HepG2 (cell line): ENCODE measurements around the gene NFIL3. TPM values are rescaled to one million over a fixed set of nuclear protein-coding genes. Genes with fewer than 3 reads are reported as not detected.

Experiments
- ARNT2 ChIP-seq: sonication (generic); formaldehyde crosslinking; IDR thresholded peaks from 2 replicates; pipeline ENCODE4 v1.8.0; 2022; ENCODE audit warnings: mild to moderate bottlenecking, low read depth, missing genetic modification reagents, moderate library complexity
- EP300 ChIP-seq, 3 experiments: sonication (generic) in 1 of 3; formaldehyde crosslinking in 1 of 3; IDR thresholded peaks; 2 replicates each; pipeline versions ENCODE4 v1.5.1 to v1.6.1; 2011 to 2020; ENCODE audit warnings: low read depth in 2 of 3, low read length in 2 of 3, borderline replicate concordance in 1 of 3, improper control_type of control experiment in 1 of 3, mild to moderate bottlenecking in 1 of 3, missing genetic modification reagents in 1 of 3, moderate library complexity in 1 of 3
- IRF2 ChIP-seq: IDR thresholded peaks from 2 replicates; pipeline ENCODE4 v1.6.1; 2018; ENCODE audit warnings: missing genetic modification reagents, missing compliant biosample characterization
- KDM2A ChIP-seq: sonication (generic); formaldehyde crosslinking; IDR thresholded peaks from 2 replicates; pipeline ENCODE4 v1.4.0; 2020; ENCODE audit warnings: low read depth, missing genetic modification reagents, borderline replicate concordance
- KLF13 ChIP-seq: sonication (generic); formaldehyde crosslinking; IDR thresholded peaks from 2 replicates; pipeline ENCODE4 v1.4.0; 2020; ENCODE audit warnings: mild to moderate bottlenecking, missing genetic modification reagents
- MED8 ChIP-seq: sonication (generic); formaldehyde crosslinking; IDR thresholded peaks from 2 replicates; pipeline ENCODE4 v1.8.1; 2023; ENCODE audit warnings: mild to moderate bottlenecking, missing genetic modification reagents; ENCODE audit not compliant: insufficient replicate concordance
- RELA ChIP-seq: sonication (generic); formaldehyde crosslinking; IDR thresholded peaks from 2 replicates; pipeline ENCODE4 v1.4.0; 2020; ENCODE audit warnings: missing genetic modification reagents
- SCMH1 ChIP-seq: sonication (generic); formaldehyde crosslinking; IDR thresholded peaks from 2 replicates; pipeline ENCODE4 v1.9.0; 2021; ENCODE audit warnings: missing genetic modification reagents, mild to moderate bottlenecking, borderline replicate concordance
- ZIK1 ChIP-seq: sonication (generic); formaldehyde crosslinking; IDR thresholded peaks from 2 replicates; pipeline ENCODE4 v1.5.0; 2020; ENCODE audit warnings: mild to moderate bottlenecking, low read depth, missing genetic modification reagents, borderline replicate concordance
- ZNF468 ChIP-seq: sonication (generic); formaldehyde crosslinking; IDR thresholded peaks from 2 replicates; pipeline ENCODE4 v1.8.0; 2022; ENCODE audit warnings: mild to moderate bottlenecking, moderate library complexity, missing genetic modification reagents
- polyA plus RNA-seq, 8 experiments: library from polyadenylated mRNA; depleted of rRNA in 3 of 8; stranded (reverse) in 7 of 8; unstranded in 1 of 8; fragments of >200 nt; fragmentation: Illumina TruSeq in 4 of 8; extraction: Trizol in 4 of 8; gene quantifications; 2 replicates each; pipeline versions ENCODE4 v1.2.1 to v1.2.3, GENCODE V29; 2011 to 2016; ENCODE audit warnings: low read depth in 4 of 8, missing spikeins in 1 of 8, mixed read lengths in 1 of 8; ENCODE audit not compliant: insufficient read depth in 1 of 8
- total RNA-seq, 5 experiments: library from RNA; depleted of rRNA; stranded (reverse); fragments of >200 nt; fragmentation: Illumina TruSeq; extraction: Trizol; gene quantifications; 2 replicates each; pipeline ENCODE4 v1.2.3, GENCODE V29; 2016; ENCODE audit warnings: low read depth in 1 of 5
- TF ChIP-seq, protein P1 (sequence below): sonication (generic); formaldehyde crosslinking; IDR thresholded peaks from 2 replicates; pipeline ENCODE4 v1.5.1; 2020; ENCODE audit warnings: mild to moderate bottlenecking, missing genetic modification reagents, moderate library complexity
- TF ChIP-seq, protein P2 (sequence below): IDR thresholded peaks from 2 replicates; pipeline ENCODE4 v1.6.1; 2016; ENCODE audit warnings: missing biosample characterization, missing genetic modification reagents, low read depth
- TF ChIP-seq, protein P3 (sequence below): sonication (generic); formaldehyde crosslinking; IDR thresholded peaks from one replicate; pipeline ENCODE4 v1.5.1; 2020; ENCODE audit warnings: mild to moderate bottlenecking, missing genetic modification reagents; ENCODE audit errors: not compliant biosample characterization

Gene NFIL3
- total and polyA plus RNA-seq, 2 of the 13 experiments (the other 11 are each of a cell fraction or from before 2014, with no cell fraction given): 46.6 to 54.2 TPM

DNA sequence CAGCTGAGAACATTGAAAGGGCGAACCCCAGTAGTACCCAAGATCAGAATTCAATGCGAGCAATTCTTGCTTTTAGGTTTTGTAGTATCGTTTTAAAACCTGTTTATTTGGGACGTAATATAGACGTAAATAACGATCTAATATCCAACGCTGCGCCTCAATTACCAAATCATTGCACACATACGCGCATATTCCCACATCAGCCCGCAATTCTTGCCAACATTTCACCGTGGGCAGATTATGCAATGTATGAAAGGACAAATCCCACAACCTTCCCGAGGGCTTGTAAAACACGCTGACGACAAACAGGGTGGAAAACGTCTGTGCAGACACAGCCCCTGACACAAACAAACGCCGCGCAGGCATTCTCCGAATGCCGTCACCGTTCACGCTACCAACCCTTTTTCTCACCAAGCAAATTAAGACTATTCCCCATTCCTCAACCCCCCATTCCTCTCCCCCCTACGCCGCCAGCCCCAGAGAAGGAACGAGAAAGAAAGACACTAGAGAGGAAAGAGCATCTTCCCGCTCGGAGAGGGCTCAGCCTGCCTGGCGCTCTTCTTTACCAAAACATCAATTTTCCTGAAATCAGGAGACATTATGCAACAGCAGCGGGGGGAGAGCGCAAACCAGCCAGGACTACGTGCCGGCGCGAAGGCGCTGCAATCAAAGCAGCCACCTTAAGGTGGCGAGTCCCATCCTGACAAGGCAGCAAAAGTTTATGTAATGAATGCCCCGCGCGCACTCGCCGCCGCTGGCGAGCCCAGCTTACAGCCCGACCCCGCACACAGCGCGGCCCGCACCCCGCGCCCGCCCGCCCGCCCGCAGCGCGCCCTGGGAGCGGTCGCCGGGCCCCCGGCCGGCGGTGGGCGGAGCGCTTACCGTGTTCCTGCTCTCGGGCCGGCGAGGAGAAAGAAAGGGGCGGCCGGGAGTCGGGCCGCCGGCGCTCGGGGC, 597 bp downstream of the NFIL3 start (continued):
- TF ChIP-seq, protein P1, sequence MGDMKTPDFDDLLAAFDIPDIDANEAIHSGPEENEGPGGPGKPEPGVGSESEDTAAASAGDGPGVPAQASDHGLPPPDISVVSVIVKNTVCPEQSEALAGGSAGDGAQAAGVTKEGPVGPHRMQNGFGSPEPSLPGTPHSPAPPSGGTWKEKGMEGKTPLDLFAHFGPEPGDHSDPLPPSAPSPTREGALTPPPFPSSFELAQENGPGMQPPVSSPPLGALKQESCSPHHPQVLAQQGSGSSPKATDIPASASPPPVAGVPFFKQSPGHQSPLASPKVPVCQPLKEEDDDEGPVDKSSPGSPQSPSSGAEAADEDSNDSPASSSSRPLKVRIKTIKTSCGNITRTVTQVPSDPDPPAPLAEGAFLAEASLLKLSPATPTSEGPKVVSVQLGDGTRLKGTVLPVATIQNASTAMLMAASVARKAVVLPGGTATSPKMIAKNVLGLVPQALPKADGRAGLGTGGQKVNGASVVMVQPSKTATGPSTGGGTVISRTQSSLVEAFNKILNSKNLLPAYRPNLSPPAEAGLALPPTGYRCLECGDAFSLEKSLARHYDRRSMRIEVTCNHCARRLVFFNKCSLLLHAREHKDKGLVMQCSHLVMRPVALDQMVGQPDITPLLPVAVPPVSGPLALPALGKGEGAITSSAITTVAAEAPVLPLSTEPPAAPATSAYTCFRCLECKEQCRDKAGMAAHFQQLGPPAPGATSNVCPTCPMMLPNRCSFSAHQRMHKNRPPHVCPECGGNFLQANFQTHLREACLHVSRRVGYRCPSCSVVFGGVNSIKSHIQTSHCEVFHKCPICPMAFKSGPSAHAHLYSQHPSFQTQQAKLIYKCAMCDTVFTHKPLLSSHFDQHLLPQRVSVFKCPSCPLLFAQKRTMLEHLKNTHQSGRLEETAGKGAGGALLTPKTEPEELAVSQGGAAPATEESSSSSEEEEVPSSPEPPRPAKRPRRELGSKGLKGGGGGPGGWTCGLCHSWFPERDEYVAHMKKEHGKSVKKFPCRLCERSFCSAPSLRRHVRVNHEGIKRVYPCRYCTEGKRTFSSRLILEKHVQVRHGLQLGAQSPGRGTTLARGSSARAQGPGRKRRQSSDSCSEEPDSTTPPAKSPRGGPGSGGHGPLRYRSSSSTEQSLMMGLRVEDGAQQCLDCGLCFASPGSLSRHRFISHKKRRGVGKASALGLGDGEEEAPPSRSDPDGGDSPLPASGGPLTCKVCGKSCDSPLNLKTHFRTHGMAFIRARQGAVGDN: no peak
- no peak for TF ChIP-seq IRF2
- TF ChIP-seq, protein P2, sequence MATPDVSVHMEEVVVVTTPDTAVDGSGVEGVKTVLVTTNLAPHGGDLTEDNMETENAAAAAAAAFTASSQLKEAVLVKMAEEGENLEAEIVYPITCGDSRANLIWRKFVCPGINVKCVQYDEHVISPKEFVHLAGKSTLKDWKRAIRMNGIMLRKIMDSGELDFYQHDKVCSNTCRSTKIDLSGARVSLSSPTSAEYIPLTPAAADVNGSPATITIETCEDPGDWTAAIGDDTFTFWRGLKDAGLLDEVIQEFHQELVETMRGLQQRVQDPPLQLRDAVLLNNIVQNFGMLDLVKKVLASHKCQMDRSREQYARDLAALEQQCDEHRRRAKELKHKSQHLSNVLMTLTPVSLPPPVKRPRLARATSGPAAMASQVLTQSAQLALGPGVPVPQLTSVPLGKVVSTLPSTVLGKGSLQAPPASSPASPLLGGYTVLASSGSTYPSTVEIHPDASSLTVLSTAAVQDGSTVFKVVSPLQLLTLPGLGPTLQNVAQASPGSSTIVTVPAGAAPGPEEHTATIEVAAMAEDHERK (CRISPR knock-in tag): no peak
- no peak for TF ChIP-seq ZIK1
- no peak for TF ChIP-seq KLF13 (CRISPR knock-in tag)
- TF ChIP-seq MED8 (CRISPR knock-in tag): no peak
- TF ChIP-seq RELA (CRISPR knock-in tag): no peak
- TF ChIP-seq ARNT2: 0 out of 2 replicates have a peak, but pooled peaks have one; percentile 32
- no peak for TF ChIP-seq SCMH1
- no peak for TF ChIP-seq ZNF468 (CRISPR knock-in tag)
- TF ChIP-seq, protein P3, sequence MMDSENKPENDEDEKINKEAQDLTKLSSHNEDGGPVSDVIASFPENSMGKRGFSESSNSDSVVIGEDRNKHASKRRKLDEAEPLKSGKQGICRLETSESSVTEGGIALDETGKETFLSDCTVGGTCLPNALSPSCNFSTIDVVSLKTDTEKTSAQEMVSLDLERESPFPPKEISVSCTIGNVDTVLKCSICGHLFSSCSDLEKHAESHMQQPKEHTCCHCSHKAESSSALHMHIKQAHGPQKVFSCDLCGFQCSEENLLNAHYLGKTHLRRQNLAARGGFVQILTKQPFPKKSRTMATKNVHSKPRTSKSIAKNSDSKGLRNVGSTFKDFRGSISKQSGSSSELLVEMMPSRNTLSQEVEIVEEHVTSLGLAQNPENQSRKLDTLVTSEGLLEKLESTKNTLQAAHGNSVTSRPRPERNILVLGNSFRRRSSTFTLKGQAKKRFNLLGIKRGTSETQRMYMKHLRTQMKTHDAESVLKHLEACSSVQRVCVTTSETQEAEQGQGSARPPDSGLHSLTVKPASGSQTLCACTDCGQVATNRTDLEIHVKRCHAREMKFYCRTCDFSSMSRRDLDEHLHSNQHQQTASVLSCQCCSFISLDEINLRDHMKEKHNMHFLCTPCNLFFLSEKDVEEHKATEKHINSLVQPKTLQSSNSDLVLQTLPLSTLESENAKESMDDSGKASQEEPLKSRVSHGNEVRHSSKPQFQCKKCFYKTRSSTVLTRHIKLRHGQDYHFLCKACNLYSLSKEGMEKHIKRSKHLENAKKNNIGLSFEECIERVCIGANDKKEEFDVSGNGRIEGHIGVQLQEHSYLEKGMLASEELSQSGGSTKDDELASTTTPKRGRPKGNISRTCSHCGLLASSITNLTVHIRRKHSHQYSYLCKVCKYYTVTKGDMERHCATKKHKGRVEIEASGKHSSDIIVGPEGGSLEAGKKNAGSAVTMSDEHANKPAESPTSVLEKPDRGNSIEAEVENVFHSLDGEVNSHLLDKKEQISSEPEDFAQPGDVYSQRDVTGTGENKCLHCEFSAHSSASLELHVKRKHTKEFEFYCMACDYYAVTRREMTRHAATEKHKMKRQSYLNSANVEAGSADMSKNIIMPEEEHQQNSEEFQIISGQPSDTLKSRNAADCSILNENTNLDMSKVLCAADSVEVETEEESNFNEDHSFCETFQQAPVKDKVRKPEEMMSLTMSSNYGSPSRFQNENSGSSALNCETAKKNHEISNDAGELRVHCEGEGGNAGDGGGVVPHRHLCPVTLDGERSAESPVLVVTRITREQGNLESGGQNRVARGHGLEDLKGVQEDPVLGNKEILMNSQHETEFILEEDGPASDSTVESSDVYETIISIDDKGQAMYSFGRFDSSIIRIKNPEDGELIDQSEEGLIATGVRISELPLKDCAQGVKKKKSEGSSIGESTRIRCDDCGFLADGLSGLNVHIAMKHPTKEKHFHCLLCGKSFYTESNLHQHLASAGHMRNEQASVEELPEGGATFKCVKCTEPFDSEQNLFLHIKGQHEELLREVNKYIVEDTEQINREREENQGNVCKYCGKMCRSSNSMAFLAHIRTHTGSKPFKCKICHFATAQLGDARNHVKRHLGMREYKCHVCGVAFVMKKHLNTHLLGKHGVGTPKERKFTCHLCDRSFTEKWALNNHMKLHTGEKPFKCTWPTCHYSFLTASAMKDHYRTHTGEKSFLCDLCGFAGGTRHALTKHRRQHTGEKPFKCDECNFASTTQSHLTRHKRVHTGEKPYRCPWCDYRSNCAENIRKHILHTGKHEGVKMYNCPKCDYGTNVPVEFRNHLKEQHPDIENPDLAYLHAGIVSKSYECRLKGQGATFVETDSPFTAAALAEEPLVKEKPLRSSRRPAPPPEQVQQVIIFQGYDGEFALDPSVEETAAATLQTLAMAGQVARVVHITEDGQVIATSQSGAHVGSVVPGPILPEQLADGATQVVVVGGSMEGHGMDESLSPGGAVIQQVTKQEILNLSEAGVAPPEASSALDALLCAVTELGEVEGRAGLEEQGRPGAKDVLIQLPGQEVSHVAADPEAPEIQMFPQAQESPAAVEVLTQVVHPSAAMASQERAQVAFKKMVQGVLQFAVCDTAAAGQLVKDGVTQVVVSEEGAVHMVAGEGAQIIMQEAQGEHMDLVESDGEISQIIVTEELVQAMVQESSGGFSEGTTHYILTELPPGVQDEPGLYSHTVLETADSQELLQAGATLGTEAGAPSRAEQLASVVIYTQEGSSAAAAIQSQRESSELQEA (CRISPR knock-in tag): no peak
- no peak for TF ChIP-seq EP300 (IDR thresholded peaks at IDR 0.05; ENCODE audit: low read depth in 2 of 2, low read length in 2 of 2)
- TF ChIP-seq EP300 (CRISPR knock-in tag; IDR thresholded peaks at IDR 0.05; ENCODE audit: borderline replicate concordance): no peak
- peak; percentile 10 for TF ChIP-seq KDM2A (CRISPR knock-in tag)
